Measurements from ENCODE around the gene PRKD2. TPM values are rescaled to one million over a fixed set of nuclear protein-coding genes. Genes with fewer than 3 reads are reported as not detected.

The PRKD2 gene
- total and polyA plus RNA-seq, 2 experiments from 2014 or later = 53.8 to 68.0 TPM

GRCh38 chr19:46687438-46688145 is 29.3 kb downstream of the PRKD2 start:
- ATAC-seq = no peak
- Histone ChIP-seq H4K20me1 (replicated peaks; ENCODE audit: insufficient read depth) (no peaks in the 10 kb centered on the region; the same call in 1 of the 2 replicates), H3K79me2 (replicated peaks; ENCODE audit: insufficient read depth) (no peaks in the 10 kb centered on the region), H3K4me1 (ENCODE audit: insufficient read depth) (no peaks in the 10 kb centered on the region), H3K9me2 (ENCODE audit: insufficient read depth) (no peaks in the 10 kb centered on the region), H2AFZ (no peak overlapping the region), H3K27me3 (ENCODE audit: insufficient read depth) (no peaks in the 10 kb centered on the region), H3F3A (replicated peaks; ENCODE audit: low read depth) (no peaks in the 10 kb centered on the region), H3K4me2 (no peak overlapping the region), H3K27ac (ENCODE audit: low read depth) (no peak overlapping the region), H3K4me3 (no peak overlapping the region), H3K36me3 (ENCODE audit: insufficient read depth) (peaks cover 44% of the 10 kb centered on the region)
- Mint-ChIP-seq H3K27me3 (ENCODE audit: insufficient read depth, low read depth, poor library complexity) (peaks cover 5% of the 10 kb centered on the region), H3K4me3 (no peak overlapping the region), H3K4me1 (no peaks in the 10 kb centered on the region), H3K27ac (no peak overlapping the region), H3K9me3 (no peaks in the 10 kb centered on the region), H3K36me3 (ENCODE audit: low read depth) (peaks cover 86% of the 10 kb centered on the region)
- TF ChIP-seq POLR2AphosphoS5 (IDR thresholded peaks at IDR 0.05; ENCODE audit: low read depth) (no peak), CTCF (conservative IDR thresholded peaks at IDR 0.05; ENCODE audit: low read depth in 2 of 2) (no peak), ZNF331 (CRISPR knock-in tag; IDR thresholded peaks at IDR 0.05; ENCODE audit: low read depth) (no peak)
- no peak for DNase-seq (ENCODE audit: low spot score)

GRCh38 chr19:46685189-46685588 is 31.7 kb downstream of the PRKD2 start:
- H3K27me3 Mint-ChIP-seq (ENCODE audit: insufficient read depth, low read depth, poor library complexity) = no peaks in the 10 kb centered on the region
- no peak for DNase-seq (ENCODE audit: low spot score)
- Histone ChIP-seq H3K4me2 (no peak overlapping the region), H3K36me3 (ENCODE audit: insufficient read depth) (peaks cover 30% of the 10 kb centered on the region), H3K4me1 (ENCODE audit: insufficient read depth) (no peaks in the 10 kb centered on the region), H3K27ac (ENCODE audit: low read depth) (no peak overlapping the region), H4K20me1 (replicated peaks; ENCODE audit: insufficient read depth) (no peaks in the 10 kb centered on the region; the same call in 1 of the 2 replicates), H3F3A (replicated peaks; ENCODE audit: low read depth) (0 out of 2 replicates have a peak, but pooled peaks cover 2% of the 10 kb centered on the region), H3K9me2 (ENCODE audit: insufficient read depth) (no peaks in the 10 kb centered on the region), H3K27me3 (ENCODE audit: insufficient read depth) (no peaks in the 10 kb centered on the region), H3K4me3 (no peak overlapping the region), H2AFZ (no peak overlapping the region), H3K79me2 (replicated peaks; ENCODE audit: insufficient read depth) (no peaks in the 10 kb centered on the region; the same call in 1 of the 2 replicates)
- peaks cover 81% of the 10 kb centered on the region for H3K36me3 Mint-ChIP-seq (ENCODE audit: low read depth)
- H3K4me1 Mint-ChIP-seq = no peaks in the 10 kb centered on the region
- TF ChIP-seq EZH2phosphoT487 (IDR thresholded peaks at IDR 0.05; ENCODE audit: unreplicated experiment) (no peak), REST (IDR thresholded peaks at IDR 0.05; ENCODE audit: unreplicated experiment) (no peak), JUNB (IDR thresholded peaks at IDR 0.05; ENCODE audit: unreplicated experiment) (no peak), STAT1 (IDR thresholded peaks at IDR 0.05; ENCODE audit: unreplicated experiment) (no peak), EZH2 (IDR thresholded peaks at IDR 0.05; ENCODE audit: low read depth, unreplicated experiment) (no peak)
- no peak for ATAC-seq
- H3K27ac Mint-ChIP-seq = no peak overlapping the region
- H3K9me3 Mint-ChIP-seq = no peaks in the 10 kb centered on the region
- H3K4me3 Mint-ChIP-seq = no peak overlapping the region
